HG03196 (cell line): Measurements from ENCODE around the gene SHF.

ENCODE experiments used
- ATAC-seq: cut with Tn5 transposase; IDR thresholded peaks from one replicate; pipeline ENCODE4 v1.9.1; 2021; ENCODE audit not compliant: unreplicated experiment

SHF gene

DNA sequence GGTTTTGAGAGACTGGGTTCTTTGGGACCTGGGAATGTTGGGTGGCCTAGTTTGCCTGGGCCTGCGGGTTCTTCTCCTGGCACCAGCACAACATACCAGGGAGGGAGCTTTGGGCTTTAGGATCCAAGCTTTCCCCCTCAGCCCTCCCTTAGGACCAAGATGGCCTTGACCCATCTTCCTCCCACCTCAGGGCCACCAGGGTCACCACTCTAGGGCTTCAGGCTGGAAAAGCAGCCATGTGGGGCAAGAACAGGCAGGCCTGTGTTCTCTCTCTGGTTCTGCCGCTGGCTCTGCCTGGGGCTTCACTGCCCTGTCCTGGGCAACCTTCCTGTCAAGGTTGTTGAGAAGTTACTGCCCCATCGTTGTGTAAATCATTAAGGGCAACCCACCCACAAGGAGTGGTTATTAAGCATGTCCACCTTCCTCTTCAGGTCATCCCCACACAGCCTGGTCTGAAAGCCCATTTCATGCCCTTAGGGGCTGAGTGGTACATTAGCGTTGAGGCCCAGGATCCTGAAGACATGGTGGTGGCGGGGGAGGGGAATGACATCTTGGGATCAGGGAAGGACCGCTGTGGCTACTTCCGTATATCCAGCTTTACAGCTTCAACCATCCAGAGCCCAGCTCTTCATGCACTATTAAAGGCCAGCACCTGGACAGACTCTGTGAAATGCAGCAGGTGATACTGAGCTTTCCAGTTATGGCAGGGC is 57.3 kb downstream of the SHF start:
- no peak for ATAC-seq

DNA sequence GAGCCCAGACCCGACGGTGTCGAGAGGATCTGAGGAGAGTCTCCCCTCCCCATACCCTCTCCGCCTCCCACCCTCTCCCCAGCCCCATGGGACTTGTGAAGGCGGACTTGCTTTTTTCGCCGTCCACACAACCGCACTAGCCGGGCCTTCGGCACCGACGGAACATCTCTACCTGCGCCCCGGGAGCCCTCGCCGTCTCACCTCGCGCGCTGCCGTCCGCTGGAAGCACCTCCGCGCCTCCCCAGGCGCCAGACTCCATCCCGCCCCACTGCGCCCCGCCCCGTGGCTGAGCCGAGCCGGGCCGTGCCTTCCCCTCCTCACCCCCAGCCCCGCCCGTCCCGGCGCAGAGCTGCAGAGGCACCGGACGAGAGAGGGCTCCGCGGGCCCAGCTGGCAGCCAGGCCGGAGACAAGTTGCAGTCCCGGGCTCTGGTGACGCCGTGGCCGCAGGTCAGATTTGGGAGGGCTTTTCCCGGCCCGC is 58.1 kb downstream of the SHF start, which contains the start of the genes DUOX1 and DUOXA1:
DUOX1 (plus strand) TSS at position 344 of the 479 bp plus-strand sequence. CDS start 1,973 bp downstream, outside the sequence.
DUOXA1 (minus strand) TSS at position 229 of the 479 bp plus-strand sequence. CDS start 6,865 bp downstream, outside the sequence.
- no peak for ATAC-seq

DNA sequence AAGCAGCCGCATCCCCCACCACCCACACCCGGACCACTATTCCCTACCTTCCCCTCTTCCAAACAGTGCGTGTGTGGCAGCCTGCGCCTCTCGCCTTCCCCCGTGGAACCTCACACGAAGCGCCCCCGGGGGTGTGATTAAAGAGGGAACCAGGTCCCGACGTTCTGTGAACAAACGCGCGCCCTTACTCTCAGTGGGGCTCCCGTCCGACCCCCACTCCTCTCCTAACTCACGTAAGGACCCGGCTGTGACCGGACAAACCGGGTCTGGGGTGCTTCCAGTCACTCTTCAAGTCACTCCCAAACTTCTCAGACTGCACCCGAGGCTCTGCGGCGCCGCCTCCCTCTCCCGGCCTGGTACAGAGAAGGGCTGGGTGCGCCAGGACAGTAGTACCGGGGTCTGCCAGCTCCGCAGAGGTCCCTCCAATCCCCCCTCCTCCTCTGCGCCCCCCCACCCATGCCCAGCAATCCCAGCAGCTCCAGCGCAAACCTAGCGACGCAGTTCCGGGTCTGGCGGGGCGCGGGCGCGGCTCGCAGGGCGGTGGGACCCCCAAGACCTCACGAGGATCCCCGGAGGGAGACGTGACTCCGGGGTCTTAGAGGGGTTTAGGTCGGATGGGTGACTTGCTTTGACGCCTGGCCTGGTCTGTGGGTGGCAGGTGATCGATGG is 58.7 kb downstream of the SHF start:
- no peak for ATAC-seq

DNA sequence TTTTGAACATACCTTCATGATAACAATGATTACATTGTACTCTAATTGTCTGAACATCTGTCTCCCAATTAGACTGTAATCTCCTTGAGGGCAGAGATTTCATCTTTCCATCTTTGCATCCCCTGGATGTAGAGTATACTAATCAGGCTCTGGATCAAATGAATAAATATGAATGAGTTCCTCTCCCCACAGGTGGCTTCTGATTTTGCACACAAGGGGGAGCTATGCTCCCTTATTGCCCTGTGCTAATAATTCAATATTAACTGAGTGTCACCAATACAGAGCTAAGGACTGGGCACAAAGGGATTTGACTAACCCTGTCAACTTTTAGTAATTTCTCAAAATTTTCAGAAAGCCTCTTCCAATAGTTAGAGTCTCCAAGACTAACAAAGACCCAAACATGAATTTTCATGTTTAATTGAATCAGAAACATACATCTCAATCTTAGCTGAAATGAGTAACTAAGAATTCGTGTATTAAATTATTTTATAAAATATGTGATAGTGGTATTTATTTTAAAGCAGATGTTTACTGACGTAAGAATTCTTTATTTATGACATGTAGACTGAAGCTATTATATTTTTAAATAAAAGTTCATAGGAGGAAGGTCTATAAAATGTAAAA is 61.1 kb downstream of the SHF start:
- ATAC-seq = no peak

DNA sequence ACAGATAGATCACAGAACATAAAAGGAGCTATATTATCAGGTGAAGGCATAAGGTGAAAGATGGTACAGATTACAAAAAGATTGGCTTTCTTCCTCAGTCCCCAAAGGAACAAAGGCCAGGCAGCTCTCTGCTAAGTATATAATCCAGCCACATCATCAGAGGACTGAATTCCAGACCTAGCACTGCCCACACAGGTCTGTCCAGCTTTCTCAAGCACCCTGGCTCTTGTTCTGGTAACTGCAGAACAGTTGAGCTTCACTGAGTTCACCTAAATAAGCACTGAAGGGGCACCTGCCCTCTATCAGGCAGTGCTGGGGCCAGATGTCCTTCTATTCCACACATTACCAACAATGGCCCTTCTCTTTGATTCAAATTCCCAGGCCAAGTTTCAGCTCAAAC is 64.4 kb downstream of the SHF start:
- ATAC-seq = no peak

DNA sequence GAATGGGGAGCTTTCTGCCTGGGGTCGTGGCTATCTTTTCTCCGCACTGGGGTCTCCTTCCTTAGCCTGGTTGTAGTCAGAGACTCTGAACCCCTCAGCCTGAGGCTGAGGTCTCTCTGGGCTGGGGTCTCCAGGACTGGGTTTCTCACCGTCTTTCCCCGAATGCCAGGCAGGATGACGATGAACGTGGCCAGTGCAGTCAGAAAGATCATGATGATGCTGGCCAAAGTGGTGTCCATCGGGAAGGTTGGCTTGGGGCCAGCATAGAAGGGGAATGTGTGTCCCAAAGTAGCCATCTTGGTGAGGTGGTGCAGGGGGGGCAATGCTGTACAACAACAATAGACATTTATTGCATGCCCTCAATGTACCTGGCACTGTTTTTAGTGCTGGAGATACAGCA is 65.0 kb downstream of the SHF start:
- no peak for ATAC-seq

DNA sequence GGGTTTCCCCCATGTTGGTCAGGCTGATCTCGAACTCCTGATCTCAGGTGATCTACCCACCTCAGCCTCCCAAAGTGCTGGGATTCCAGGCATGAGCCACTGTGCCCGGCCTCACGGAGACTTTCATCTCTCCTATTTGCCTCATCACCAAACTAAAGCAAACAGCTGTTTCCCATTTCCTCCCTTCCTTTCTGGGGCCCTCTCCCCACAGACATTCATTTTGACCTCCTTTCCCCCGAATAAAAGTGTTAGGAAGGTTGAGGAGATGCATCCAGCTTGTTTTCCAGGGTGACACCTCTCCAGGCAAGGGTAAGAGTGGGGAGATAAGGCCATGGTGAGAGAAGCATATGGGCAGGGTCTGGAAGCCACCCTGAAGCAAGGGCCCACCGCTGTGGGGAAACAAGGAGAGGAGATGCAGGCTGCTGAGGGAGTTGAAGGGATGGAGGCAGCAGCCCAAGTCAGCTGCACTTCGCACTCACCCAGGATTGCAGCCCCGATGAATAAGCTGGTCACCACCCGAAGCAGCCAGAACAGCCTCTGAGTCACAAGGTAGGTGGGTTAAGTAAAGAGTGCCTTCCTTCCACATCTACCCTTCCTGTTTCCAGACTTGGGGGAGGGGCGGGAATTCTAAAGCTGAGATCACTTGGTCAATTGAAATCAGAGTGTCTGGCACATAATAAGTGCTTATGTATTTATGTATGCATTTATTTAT is 65.9 kb downstream of the SHF start:
- ATAC-seq = no peak

DNA sequence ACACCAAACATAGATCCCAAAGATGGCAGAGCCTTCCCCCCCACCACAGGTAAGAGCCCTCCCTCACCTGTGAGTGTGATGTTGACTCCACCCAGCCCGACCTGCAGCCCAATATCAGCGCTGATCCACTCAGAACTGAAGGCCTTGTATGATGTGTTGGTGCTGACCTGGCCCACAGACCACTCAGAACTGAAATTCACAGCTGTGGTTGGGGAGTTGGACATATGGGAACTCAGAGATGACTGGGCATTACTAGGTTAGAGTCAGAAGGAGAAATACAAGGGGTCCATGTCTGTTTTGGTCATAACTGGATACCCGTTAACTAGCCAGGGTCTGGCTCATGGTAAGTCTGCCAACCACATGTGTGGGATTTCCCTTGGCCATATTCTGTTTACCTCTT is 66.7 kb downstream of the SHF start:
- no peak for ATAC-seq

DNA sequence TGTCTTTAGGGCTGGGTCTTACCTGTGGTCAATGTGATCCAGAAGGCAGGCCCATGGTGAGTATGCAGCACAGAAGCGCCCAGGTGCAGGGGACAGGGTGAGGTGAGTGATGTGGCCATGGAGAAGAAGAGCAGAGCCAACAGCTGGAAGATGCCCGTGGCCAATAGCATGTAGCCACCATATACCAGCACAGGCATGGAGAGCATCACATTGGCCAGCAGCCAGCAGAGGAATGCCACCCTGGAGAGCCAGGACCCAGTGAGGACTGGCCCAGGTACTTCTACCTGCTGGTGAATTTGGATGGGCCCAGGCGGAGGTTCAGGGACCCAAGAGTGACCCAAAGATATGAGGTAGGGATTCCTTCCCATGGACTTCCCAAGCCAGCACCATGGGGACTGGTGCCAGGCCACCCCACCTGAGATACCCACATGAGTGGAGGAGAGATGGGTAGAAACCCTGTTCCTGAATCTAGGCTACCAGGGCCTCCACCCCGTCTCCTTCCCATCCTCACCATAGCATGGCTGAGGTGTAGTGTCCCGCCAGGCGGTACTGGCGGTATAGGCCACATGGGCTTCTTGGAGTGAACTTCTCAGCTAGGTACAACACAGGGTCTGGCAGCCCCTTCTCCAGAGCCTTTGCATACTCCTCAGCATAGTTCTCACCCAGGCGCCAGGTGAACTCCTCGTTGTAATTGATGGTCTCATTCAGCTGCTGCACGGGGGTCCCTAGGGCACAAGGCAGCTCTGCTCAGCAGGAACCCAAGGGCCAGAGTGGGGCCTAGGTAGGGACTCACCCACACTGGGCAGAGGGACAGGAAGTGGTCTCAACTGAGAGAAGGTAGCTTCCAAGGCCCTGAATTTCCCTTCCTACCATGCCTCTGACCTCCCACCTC is 67.4 kb downstream of the SHF start:
- ATAC-seq = no peak

DNA sequence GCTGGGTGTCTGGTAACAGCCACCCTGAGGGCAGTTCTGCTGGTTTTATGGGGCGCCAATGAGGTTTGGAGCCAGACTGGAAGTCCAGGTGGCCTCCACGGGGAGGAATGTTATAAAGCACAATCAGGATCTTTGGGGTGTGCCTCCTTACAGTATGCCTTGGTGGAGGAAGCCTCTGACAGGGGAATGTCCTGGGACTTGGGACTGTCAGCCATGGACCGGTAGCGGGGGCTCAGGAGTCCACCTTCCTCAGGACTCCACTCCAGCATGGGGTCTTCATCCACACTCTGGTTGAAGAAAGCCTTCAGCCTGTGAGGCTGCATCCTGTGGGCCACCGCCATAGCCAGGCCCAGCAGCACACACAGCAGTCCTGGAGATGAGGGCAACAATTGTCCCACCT is 68.8 kb downstream of the SHF start:
- ATAC-seq = no peak

DNA sequence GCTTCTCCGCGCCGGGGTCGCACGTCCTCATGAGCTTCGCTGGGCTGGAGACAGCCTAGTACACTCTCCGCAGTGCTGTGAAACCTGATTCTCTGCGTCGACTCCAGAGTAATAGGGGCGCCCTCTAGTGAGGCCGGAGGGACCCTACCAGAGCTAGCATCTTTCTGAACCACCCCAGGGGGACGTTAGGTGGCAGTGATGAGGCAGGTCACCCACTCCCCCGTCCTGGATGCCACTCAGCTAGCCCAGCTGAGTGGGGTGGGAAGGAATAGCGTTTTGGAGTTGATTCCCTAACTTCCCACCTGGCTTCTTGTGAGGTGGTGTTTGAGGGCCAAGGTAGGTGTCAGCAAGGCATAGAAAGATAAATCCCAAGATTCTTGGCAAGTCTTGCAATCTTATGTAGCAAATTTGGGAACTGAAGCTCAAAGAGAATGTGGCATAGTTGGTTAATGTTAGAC is 69.6 kb downstream of the SHF start:
- peak; percentile 91 for ATAC-seq

DNA sequence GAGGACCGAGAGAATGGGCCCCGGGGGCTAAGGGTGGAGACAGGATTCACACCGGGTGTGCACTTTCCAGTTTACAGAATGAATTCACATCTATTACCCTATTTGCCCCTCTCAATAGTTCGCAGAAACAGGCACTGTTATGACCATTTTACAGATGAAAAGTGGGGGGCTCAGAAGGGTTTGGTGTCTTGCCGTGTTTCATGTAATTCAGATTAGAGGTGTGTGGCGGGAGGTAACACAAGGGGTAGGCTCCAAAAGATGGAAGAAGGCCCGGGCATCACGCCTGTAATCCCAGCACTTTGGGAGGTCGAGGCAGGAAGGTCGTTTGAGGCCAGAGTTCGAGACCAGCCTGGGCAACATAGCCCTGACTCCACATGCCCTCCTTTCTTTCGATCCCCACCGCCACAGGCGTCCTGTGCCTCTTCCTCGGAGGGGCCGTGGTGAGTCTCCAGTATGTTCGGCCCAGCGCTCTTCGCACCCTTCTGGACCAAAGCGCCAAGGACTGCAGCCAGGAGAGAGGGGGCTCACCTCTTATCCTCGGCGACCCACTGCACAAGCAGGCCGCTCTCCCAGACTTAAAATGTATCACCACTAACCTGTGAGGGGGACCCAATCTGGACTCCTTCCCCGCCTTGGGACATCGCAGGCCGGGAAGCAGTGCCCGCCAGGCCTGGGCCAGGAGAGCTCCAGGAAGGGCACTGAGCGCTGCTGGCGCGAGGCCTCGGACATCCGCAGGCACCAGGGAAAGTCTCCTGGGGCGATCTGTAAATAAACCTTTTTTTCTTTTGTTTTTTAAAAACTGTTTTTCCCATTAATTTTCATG is 70.2 kb downstream of the SHF start:
- ATAC-seq = no peak
